ENCODE results near the gene FILIP1L.

- TF ChIP-seq, protein P1, sequence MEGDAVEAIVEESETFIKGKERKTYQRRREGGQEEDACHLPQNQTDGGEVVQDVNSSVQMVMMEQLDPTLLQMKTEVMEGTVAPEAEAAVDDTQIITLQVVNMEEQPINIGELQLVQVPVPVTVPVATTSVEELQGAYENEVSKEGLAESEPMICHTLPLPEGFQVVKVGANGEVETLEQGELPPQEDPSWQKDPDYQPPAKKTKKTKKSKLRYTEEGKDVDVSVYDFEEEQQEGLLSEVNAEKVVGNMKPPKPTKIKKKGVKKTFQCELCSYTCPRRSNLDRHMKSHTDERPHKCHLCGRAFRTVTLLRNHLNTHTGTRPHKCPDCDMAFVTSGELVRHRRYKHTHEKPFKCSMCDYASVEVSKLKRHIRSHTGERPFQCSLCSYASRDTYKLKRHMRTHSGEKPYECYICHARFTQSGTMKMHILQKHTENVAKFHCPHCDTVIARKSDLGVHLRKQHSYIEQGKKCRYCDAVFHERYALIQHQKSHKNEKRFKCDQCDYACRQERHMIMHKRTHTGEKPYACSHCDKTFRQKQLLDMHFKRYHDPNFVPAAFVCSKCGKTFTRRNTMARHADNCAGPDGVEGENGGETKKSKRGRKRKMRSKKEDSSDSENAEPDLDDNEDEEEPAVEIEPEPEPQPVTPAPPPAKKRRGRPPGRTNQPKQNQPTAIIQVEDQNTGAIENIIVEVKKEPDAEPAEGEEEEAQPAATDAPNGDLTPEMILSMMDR (IDR thresholded peaks at IDR 0.05), result no peak
- TF ChIP-seq EZH2 (IDR thresholded peaks at IDR 0.05), result no peak
Observed at GRCh38 chr3:99869621-99870020, 244.7 kb downstream of the FILIP1L start.
